Stimulated activated naive B cell treated with anti-CD40 and anti-IgM and Interleukin-4, amounts not matched to agents 10 μg/mL and 1 μg/mL and 100 μg/mL, for 72 hours (primary cell): ENCODE data around the gene MAST4.

Source experiments
- ATAC-seq, 2 donors: fragments of 150-1000 bp; cut with Tn5 transposase; replicated peaks; 2 replicates each; pipeline ENCODE4 v1.10.0; 2021; ENCODE audit warnings: moderate library complexity in 1 of 2
- DNase-seq: peaks from one replicate; pipeline ENCODE4 v3.0.0; 2021
- H3K27ac Mint-ChIP-seq: one replicate; pipeline ENCODE4 v1.8.0; 2022; ENCODE audit warnings: mild to moderate bottlenecking, mixed read lengths
- H3K27me3 Mint-ChIP-seq, 2 donors: one replicate each; pipeline ENCODE4 v1.8.0; 2022; ENCODE audit warnings: mixed read lengths in 2 of 2
- H3K36me3 Mint-ChIP-seq, 2 donors: one replicate each; pipeline ENCODE4 v1.8.0; 2022; ENCODE audit warnings: mixed read lengths in 2 of 2, mild to moderate bottlenecking in 1 of 2
- H3K4me1 Mint-ChIP-seq, 2 donors: one replicate each; pipeline ENCODE4 v1.8.0; 2022; ENCODE audit warnings: mixed read lengths in 2 of 2, mild to moderate bottlenecking in 1 of 2
- H3K4me3 Mint-ChIP-seq, 2 donors: one replicate each; pipeline ENCODE4 v1.8.0; 2022; ENCODE audit warnings: mild to moderate bottlenecking in 2 of 2, mixed read lengths in 2 of 2, moderate library complexity in 1 of 2
- H3K9me3 Mint-ChIP-seq, 2 donors: one replicate each; pipeline ENCODE4 v1.8.0; 2022; ENCODE audit warnings: mixed read lengths in 2 of 2, mild to moderate bottlenecking in 1 of 2

MAST4 gene

DNA sequence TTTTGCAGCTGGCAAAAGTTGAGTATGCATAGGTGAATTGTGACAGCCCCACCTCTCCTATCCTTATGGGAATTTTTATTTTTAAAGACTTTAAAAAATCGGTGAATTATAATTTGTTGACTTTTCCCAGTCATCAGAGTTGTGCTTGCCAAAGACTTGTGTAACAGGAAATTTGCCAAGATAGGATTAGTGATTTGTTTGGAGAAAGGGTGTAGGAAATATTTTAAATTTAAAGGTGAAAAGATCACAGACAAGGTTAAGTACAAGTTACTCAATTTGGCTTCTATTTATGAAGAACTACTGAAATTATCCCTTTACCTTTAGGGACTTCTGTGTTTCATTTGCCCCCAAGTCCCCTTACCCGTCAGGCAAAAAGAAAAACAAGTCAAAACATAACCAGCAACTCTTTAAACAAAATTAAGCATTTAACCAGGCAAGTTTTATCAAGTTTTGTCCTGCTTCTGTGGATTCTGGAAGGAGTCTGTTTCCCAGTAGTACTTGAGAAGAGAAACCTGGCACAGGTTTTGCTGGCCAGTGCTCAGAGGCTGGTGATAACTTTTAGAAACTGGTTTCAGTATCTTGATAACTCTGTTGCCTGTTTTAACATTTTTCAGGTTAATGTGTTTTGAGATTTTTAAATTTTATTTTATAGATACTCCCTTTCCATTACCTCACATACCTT is 285.4 kb downstream of the MAST4 start:
- no peaks in the 10 kb centered on the region for H3K36me3 Mint-ChIP-seq
- no peak overlapping the region for H3K27ac Mint-ChIP-seq
- no peaks in the 10 kb centered on the region for H3K27me3 Mint-ChIP-seq
- no peak overlapping the region for H3K4me3 Mint-ChIP-seq
- H3K4me1 Mint-ChIP-seq: peaks cover 0 to 2% of the 10 kb centered on the region in 2 donors
- DNase-seq: no peak
- H3K9me3 Mint-ChIP-seq: no peaks in the 10 kb centered on the region
- no peak for ATAC-seq

DNA sequence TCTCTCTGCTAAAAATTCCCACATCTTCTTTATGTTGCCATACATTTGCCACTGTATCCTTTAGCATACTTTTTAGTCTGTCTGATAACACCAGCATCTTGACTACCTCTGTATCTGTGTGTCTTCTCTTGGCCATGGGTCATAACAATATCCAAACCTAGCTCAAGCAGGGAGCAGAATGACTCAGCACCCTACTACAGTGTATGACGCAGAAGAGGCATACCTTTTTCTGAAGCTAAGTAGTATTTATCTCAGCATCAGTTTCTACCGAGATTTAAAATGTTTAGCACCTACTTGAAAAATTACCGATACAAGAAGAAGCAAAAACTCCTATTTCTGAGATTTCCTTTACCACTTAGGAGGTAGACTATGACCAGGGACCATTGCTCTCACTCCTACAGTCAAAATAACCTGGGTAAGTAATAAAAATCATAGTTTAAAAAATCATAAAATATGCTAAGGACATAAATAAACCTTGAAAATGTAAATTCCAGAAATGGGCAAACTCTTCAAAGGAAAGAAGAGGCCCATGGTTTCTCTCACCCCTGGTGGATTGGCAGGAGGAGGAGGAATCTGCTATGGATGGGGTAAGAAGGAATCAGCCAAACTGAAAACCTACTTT is 286.5 kb downstream of the MAST4 start:
- no peaks in the 10 kb centered on the region for H3K9me3 Mint-ChIP-seq
- H3K4me3 Mint-ChIP-seq: no peak overlapping the region
- H3K27me3 Mint-ChIP-seq: no peaks in the 10 kb centered on the region
- DNase-seq: no peak
- ATAC-seq: peak in 1 of 2 donors; percentile 60
- no peaks in the 10 kb centered on the region for H3K36me3 Mint-ChIP-seq
- peaks cover 0 to 2% of the 10 kb centered on the region in 2 donors for H3K4me1 Mint-ChIP-seq
- H3K27ac Mint-ChIP-seq: no peak overlapping the region

DNA sequence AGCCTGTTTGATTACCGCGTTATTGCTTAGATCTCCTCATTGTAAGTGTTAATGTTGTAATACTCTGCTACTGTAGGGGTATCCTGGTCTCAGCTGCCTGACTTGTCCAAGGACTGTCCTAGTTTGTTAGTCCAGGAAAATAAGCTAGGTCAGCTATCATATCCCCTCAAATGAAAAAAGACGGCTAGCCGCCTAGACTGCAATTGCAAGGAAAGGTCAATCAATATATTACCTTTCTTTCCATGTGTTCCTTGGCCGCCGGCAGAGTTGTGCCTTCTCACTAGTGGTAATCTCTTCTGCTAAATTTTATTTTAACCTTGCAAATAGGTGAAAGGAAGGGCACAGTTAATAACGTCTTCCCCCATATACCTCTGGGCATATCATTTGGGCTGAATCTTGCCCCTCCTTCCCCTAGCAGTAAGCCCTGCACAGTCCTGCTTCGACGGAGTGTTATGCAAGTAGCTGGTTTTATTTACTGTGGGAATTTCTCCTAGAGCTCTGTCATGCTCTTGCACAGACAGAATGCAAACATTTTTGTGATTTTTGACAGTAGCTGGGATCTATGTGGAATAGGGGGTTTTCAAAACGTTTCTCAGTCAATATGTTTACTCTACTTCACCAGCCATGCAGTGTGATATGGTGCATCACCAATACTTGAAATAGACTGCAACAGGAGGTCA is 288.5 kb downstream of the MAST4 start:
- ATAC-seq: no peak
- Mint-ChIP-seq H3K4me1 (peaks cover 0 to 2% of the 10 kb centered on the region in 2 donors), H3K27me3 (no peaks in the 10 kb centered on the region), H3K9me3 (no peaks in the 10 kb centered on the region), H3K36me3 (no peaks in the 10 kb centered on the region), H3K27ac (no peak overlapping the region), H3K4me3 (no peak overlapping the region)
- DNase-seq: no peak

DNA sequence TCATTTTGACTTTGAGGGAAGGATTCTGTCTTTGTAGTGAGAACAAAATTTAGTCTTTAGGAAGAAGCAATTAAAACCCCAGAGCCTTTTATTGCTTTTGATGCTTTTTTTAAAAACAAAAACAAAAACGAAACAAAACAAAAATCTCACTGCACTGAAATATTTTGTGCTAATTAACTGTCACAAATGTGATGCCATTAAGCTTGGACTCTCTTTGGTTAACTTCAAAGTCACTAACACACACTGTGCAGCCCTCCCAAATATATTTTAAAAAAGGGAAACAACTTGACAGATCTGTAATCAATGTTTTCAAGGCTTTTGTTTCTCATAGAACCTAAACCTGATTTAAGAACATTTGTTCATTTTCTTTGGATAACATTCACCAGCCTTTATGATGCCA is 290.7 kb downstream of the MAST4 start:
- ATAC-seq (no peak), DNase-seq (no peak)
- Mint-ChIP-seq H3K4me1 (peaks cover 0 to 2% of the 10 kb centered on the region in 2 donors), H3K9me3 (no peaks in the 10 kb centered on the region), H3K4me3 (no peak overlapping the region), H3K36me3 (no peaks in the 10 kb centered on the region), H3K27me3 (peaks cover 6 to 7% of the 10 kb centered on the region in 2 donors), H3K27ac (no peak overlapping the region)

DNA sequence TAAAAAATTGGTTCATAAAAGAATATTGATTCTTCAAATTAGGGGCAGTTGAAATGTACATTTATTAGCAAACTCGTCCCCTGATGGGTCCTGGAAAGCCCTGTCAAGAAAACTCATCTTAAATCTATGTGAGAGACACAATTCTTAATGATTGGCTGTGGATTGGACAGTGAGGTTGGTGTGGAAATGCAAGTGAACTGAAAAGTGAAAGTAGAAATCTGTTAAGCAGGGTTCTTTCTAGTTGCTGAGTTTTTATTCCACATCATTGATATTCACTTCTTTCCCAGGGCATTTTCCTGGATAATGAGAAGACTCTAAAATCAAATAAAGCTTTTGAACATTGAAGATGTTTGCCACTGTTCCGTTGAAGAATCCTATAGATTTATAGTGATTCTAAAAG is 292.4 kb downstream of the MAST4 start:
- ATAC-seq: no peak
- no peak overlapping the region for H3K27ac Mint-ChIP-seq
- H3K36me3 Mint-ChIP-seq: no peaks in the 10 kb centered on the region

DNA sequence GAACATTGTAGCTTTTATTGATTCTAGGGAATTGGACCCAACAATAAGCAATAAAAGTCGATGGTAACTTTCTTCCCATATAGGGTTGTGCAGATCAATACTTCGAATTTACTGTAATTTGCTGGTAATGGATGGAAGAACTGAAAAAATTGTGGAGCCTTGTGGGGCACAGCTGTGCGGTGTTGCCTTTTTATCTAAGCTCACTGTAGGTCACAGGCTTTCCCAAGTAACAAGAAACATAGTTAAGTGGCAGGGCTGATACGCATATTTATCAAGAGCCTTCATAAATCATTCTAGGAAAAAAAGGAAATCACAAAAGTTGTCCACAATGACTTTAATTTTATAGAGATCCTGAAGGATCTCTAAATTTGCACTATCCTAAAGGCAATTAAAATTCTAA is 292.9 kb downstream of the MAST4 start:
- Mint-ChIP-seq H3K4me3 (no peak overlapping the region), H3K4me1 (no peaks in the 10 kb centered on the region), H3K27ac (no peak overlapping the region), H3K36me3 (no peaks in the 10 kb centered on the region), H3K27me3 (peaks cover 6 to 7% of the 10 kb centered on the region in 2 donors), H3K9me3 (no peaks in the 10 kb centered on the region)
- ATAC-seq: no peak
- no peak for DNase-seq

More for the DNA sequence above, 292.4 kb downstream of the MAST4 start:
- Mint-ChIP-seq H3K9me3 (no peaks in the 10 kb centered on the region), H3K4me3 (no peak overlapping the region), H3K27me3 (peaks cover 6 to 7% of the 10 kb centered on the region in 2 donors), H3K4me1 (no peaks in the 10 kb centered on the region)
- no peak for DNase-seq

DNA sequence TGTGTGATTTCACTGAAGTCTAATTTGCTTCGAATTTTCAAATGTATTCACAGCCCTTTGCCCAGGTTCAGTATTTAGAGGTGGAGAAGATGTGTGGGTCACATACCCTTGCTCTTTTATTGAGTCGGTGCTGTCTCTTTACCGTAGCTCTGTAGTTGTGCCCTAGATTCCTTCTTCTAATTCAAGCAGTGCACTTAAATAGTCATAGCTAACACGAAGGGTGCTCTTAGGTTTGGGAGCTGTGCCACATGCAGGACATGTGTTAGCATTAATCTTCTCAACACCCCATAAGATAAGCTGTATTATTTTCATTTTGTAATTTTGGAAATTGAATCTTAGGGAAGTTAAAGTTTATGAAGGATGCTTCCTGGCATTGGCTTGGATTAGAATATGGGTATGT is 293.3 kb downstream of the MAST4 start:
- H3K4me1 Mint-ChIP-seq: no peaks in the 10 kb centered on the region
- no peaks in the 10 kb centered on the region for H3K36me3 Mint-ChIP-seq
- no peaks in the 10 kb centered on the region for H3K9me3 Mint-ChIP-seq
- no peak overlapping the region for H3K4me3 Mint-ChIP-seq
- H3K27ac Mint-ChIP-seq: no peak overlapping the region
- no peak for DNase-seq
- H3K27me3 Mint-ChIP-seq: peaks cover 6 to 10% of the 10 kb centered on the region in 2 donors
- no peak for ATAC-seq

DNA sequence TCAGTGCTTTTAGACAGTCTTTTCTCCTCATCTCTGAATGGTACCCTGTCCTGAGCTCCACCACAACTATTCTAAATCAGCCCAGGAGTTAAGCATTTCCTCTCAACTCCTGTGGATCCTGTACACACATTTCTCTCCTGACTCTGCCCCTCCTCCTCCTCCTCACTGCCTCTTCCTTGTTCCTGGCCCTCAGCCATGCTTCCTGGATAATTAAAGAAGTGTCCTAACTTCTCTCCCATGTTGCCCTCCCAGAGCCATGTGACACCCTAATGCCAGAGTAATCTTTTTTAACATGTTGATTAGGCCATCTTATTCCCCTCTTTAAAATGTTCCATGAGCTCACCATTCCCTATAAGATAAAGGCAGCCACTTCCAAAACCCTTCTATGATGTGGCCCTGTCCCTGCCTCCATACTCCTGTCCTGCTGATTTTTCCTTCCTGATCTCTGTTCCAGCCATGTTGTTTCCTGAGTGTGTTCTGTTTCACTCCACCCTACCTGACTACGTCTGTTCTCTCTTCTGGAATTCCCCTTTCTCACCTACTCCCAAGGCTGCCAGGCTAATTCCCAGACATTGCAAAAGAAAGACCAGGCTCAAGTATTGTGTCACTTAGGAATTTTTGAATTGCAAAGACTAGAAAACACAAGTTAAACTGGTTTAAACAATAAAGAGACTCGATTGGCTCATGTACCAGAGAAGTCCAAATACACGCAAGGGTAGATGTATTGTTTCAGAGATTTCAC is 295.2 kb downstream of the MAST4 start:
- Mint-ChIP-seq H3K4me1 (peaks cover 0 to 2% of the 10 kb centered on the region in 2 donors), H3K36me3 (no peaks in the 10 kb centered on the region)

DNA sequence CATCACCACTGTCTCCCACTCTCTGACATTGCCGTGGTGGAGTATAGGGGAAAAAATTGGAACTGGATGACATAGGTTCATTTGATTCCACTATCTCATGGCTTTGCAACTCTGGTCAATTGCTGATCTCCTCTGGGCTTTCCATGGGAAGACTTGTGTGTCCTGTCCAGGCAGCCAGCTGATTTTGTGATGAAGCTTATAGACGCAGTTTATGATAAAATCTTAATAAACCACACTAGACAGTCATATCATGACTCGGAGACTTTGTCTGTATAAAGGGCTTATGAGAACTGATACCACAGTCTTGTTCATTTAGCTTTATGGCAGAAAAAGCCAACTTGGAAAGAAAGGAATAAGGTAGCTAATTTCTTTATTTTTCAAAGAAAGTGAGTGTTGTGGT is 296.5 kb downstream of the MAST4 start:
- DNase-seq (no peak), ATAC-seq (no peak)
- Mint-ChIP-seq H3K27me3 (peaks cover 6 to 11% of the 10 kb centered on the region in 2 donors), H3K4me3 (no peak overlapping the region), H3K27ac (no peak overlapping the region), H3K4me1 (peaks cover 0 to 2% of the 10 kb centered on the region in 2 donors), H3K36me3 (no peaks in the 10 kb centered on the region), H3K9me3 (no peaks in the 10 kb centered on the region)

More for the DNA sequence above, 295.2 kb downstream of the MAST4 start:
- Mint-ChIP-seq H3K9me3 (no peaks in the 10 kb centered on the region), H3K27me3 (peaks cover 6 to 11% of the 10 kb centered on the region in 2 donors), H3K27ac (peak overlapping the region; percentile 22), H3K4me3 (no peak overlapping the region)
- ATAC-seq: no peak
- no peak for DNase-seq

DNA sequence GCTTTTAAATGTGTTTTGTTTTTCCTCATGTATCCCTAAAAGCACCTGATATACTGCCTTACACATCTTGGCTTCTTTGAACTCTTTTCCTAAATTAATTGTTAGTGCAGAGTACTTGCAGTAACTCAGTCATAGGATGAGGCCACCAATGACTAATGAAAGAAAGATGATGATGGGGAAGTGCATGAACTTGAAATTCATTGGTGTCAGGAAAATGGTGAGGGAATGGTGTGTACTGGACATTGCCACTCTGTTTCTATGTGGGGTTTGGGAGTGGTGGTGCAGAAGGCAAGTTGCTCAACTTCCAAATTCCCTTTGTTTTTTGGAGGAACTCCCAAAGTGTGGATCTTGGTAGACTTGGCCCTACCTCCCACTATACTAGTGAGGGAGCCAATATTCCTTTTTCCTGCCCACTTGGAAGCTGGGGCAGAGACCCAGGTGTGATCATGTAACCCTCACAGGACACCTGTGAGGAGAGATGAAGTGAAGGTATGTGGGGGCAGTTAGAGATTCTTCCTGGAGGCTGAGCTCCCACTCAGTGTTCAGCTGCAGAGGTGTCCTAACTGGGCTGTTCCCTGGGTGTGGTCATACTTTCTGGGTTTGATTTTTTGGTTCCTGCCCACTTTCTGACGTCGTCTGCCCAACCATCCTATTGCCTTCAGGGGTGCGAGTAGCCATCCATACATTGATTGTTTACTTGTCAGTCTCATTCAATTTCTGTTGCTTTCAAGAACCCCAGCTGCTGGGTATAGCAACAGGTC is 298.5 kb downstream of the MAST4 start:
- peaks cover 6 to 11% of the 10 kb centered on the region in 2 donors for H3K27me3 Mint-ChIP-seq
- ATAC-seq (no peak), DNase-seq (no peak)
- no peaks in the 10 kb centered on the region for H3K9me3 Mint-ChIP-seq
- peaks cover 0 to 2% of the 10 kb centered on the region in 2 donors for H3K4me1 Mint-ChIP-seq
- no peak overlapping the region for H3K4me3 Mint-ChIP-seq
- H3K36me3 Mint-ChIP-seq: no peaks in the 10 kb centered on the region
- H3K27ac Mint-ChIP-seq: no peak overlapping the region

DNA sequence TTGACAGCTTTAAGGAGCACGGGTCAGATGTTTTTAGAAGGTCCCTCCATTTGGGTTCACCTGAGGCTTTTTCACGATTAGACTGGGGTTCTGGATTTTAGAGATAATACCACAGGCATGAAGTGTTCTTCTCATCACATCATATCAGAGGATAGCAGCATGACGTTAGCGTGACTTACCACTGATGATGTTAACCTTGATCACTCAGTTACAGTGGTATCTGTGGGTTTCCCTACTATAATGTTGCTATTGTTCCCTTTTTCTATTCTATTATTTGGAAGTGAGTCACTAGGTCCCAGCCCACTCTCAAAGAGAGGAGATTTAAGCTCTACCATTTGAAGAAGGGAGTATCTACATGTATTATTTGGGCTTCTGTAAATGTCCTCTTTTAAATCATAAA is 300.0 kb downstream of the MAST4 start:
- Mint-ChIP-seq H3K36me3 (no peaks in the 10 kb centered on the region), H3K4me1 (peaks cover 0 to 2% of the 10 kb centered on the region in 2 donors), H3K27ac (no peak overlapping the region), H3K9me3 (no peaks in the 10 kb centered on the region), H3K27me3 (peaks cover 4 to 9% of the 10 kb centered on the region in 2 donors), H3K4me3 (no peak overlapping the region)
- DNase-seq: no peak
- ATAC-seq: peak; percentile 82 to 86

DNA sequence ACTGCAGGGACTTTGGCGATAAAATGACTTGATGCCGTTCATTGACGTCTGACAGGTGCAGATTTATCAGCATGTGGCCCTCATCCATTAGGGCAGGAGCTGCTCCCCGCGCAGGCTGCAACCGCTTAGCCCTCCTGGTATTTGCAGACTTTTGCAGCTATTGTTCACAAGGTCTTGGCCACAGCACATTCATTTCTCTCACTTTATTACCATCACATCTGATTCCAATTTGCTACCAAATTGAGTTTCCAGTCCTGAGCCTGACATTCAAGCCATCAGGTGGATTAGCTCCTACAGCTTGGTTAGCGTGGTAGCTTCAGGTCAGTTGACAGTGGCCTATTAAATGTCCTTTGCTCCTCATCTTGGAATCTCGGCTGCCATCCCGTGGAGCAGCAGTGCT is 301.2 kb downstream of the MAST4 start:
- H3K27me3 Mint-ChIP-seq: peaks cover 0 to 4% of the 10 kb centered on the region in 2 donors
- ATAC-seq (no peak), DNase-seq (no peak)
- no peaks in the 10 kb centered on the region for H3K36me3 Mint-ChIP-seq
- H3K4me1 Mint-ChIP-seq: peaks cover 0 to 2% of the 10 kb centered on the region in 2 donors
- no peak overlapping the region for H3K4me3 Mint-ChIP-seq
- no peaks in the 10 kb centered on the region for H3K9me3 Mint-ChIP-seq
- H3K27ac Mint-ChIP-seq: no peak overlapping the region

DNA sequence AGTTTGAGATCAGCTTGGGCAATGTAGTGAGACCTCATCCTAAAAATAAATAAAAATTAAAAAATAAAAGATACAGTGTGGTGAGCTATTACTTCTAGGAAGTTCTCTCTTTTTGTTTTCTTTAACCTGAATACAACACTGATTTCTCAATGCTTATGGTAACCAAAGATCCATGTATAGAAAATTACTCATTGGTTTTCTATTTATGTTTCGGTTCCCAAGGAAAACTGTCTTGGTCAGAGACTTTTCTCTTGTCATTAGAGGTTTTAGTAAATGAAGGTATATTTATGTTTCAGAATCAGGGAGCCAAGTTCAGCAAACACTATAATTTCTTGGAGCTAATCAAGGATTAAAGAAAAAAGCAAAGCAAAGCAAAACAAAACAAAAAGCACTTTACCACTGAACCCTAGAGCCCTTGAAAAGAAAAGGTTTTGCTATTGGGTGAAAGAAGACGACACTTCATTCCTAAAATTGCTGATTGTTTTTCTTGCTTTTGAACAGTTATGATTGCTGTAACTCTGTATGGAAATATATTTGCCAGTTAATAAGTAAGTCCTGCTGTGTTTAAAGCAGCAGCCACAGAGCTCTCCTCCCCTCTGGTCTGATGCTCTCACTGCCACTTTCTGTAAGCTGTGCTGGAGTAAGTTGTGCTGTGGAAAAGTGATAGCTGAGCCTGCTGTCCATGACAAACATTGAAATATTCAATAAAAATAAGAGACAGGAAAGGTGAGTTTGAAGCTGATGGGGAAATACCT is 302.2 kb downstream of the MAST4 start:
- no peak for ATAC-seq
- no peaks in the 10 kb centered on the region for H3K36me3 Mint-ChIP-seq
- H3K9me3 Mint-ChIP-seq: no peaks in the 10 kb centered on the region
- H3K4me3 Mint-ChIP-seq: no peak overlapping the region
- H3K4me1 Mint-ChIP-seq: peaks cover 0 to 2% of the 10 kb centered on the region in 2 donors
- H3K27me3 Mint-ChIP-seq: peaks cover 0 to 4% of the 10 kb centered on the region in 2 donors
- DNase-seq: no peak
- H3K27ac Mint-ChIP-seq: no peak overlapping the region
